ENCODE results near the gene KIAA0232. TPM values are rescaled to one million over a fixed set of nuclear protein-coding genes. Genes with fewer than 3 reads are reported as not detected.
A peak's percentile ranks its signal among the peaks of the same experiment; 100 is the strongest.

Gene KIAA0232
- total and polyA plus RNA-seq, 10 donors: 3.2 to 50.6 (median 34.5) TPM

- H3K27ac ChIP-seq: peak overlapping the region in 3 of 8 donors; percentile 98 to 100 (median 99)
- no peaks in the 10 kb centered on the region for H3K27me3 ChIP-seq (replicated peaks in 1 of 7)
- H3K9me3 ChIP-seq: no peaks in the 10 kb centered on the region
- H3K36me3 ChIP-seq: no peaks in the 10 kb centered on the region
- WGBS, 5 donors: 85 to 97% (median 91%) methylated on average over 8 of the region's 8 CpGs
- intact Hi-C loops (cut with DNase I; ENCODE audit: low total_unique reads): loop anchor here (5.0 to 10.0 kb wide), 2 partner anchors 64 to 94 kb away; partner anchors contain the start of gene BLOC1S4
- H3K4me1 ChIP-seq: peaks cover 17 to 70% (median 55%) of the 10 kb centered on the region in 6 donors
- DNase-seq: no peak
- H3K4me3 ChIP-seq: no peak overlapping the region
- TF ChIP-seq CTCF (IDR thresholded peaks at IDR 0.05 in 8 of 11, conservative IDR thresholded peaks at IDR 0.05 in 3 of 11) (no peak), POLR2A (IDR thresholded peaks at IDR 0.05) (no peak), POLR2AphosphoS5 (IDR thresholded peaks at IDR 0.05) (no peak)
These were observed 1.4 kb upstream of the KIAA0232 start for GRCh38 chr4:6781113-6781512.

GRCh38 chr4:6781561-6781960, 966 bp upstream of the KIAA0232 start:
- peaks cover 0 to 4% (median 0%) of the 10 kb centered on the region in 6 donors for H3K36me3 ChIP-seq
- intact Hi-C loops (cut with DNase I; ENCODE audit: low total_unique reads): loop anchor here (5.0 to 10.0 kb wide), 2 partner anchors 64 to 93 kb away; partner anchors contain the start of gene BLOC1S4
- DNase-seq: no peak
- no peaks in the 10 kb centered on the region for H3K9me3 ChIP-seq
- TF ChIP-seq CTCF (IDR thresholded peaks at IDR 0.05 in 8 of 11, conservative IDR thresholded peaks at IDR 0.05 in 3 of 11): no peak
- TF ChIP-seq POLR2AphosphoS5 (IDR thresholded peaks at IDR 0.05): no peak
- no peak for TF ChIP-seq POLR2A (IDR thresholded peaks at IDR 0.05)
- H3K4me1 ChIP-seq: peaks cover 17 to 71% (median 56%) of the 10 kb centered on the region in 6 donors
- peak overlapping the region; percentile 56 to 95 (median 88) for H3K4me3 ChIP-seq
- H3K27me3 ChIP-seq (replicated peaks in 1 of 7): no peaks in the 10 kb centered on the region
- 86 to 88% (median 87%) methylated on average over 6 of the region's 6 CpGs for WGBS, 5 donors
- H3K27ac ChIP-seq: peak overlapping the region in 7 of 8 donors; percentile 98 to 100 (median 99)

DNA sequence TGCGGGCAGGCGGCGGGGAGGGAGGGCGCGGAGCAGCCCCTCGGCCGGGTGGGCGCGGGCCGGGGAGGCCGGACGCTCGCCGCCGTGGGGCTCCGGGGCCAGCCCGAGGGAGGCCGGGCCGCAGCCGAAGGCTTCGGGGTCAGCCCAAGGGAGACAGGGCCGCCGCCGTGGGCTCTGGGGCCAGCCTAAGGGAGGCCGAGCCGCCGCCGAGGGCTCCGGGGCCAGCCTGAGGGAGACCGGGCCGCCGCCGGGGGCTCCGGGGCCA, 251 bp downstream of the KIAA0232 start:
- no peaks in the 10 kb centered on the region for H3K9me3 ChIP-seq
- peak overlapping the region; percentile 66 to 95 (median 91) for H3K4me3 ChIP-seq
- intact Hi-C loops (cut with DNase I; ENCODE audit: low total_unique reads): loop anchor here (5.0 to 10.0 kb wide), 2 partner anchors 65 to 92 kb away; partner anchors contain the start of gene BLOC1S4
- H3K4me1 ChIP-seq: peaks cover 17 to 69% (median 51%) of the 10 kb centered on the region in 6 donors
- H3K27me3 ChIP-seq (replicated peaks in 1 of 7): no peaks in the 10 kb centered on the region
- no peak for TF ChIP-seq POLR2AphosphoS5 (IDR thresholded peaks at IDR 0.05)
- TF ChIP-seq POLR2A (IDR thresholded peaks at IDR 0.05): no peak
- peak in 1 of 11 experiments; percentile 15 for TF ChIP-seq CTCF (IDR thresholded peaks at IDR 0.05 in 8 of 11, conservative IDR thresholded peaks at IDR 0.05 in 3 of 11)
- peak overlapping the region; percentile 94 to 100 (median 99) for H3K27ac ChIP-seq
- WGBS, 5 donors: 0 to 1% (median 0%) methylated on average over 23 to 34 of the region's 34 CpGs; no CpG with 5 or more reads in 2 of the 5 donors
- no peak for DNase-seq
- peaks cover 0 to 15% (median 0%) of the 10 kb centered on the region in 6 donors for H3K36me3 ChIP-seq

DNA sequence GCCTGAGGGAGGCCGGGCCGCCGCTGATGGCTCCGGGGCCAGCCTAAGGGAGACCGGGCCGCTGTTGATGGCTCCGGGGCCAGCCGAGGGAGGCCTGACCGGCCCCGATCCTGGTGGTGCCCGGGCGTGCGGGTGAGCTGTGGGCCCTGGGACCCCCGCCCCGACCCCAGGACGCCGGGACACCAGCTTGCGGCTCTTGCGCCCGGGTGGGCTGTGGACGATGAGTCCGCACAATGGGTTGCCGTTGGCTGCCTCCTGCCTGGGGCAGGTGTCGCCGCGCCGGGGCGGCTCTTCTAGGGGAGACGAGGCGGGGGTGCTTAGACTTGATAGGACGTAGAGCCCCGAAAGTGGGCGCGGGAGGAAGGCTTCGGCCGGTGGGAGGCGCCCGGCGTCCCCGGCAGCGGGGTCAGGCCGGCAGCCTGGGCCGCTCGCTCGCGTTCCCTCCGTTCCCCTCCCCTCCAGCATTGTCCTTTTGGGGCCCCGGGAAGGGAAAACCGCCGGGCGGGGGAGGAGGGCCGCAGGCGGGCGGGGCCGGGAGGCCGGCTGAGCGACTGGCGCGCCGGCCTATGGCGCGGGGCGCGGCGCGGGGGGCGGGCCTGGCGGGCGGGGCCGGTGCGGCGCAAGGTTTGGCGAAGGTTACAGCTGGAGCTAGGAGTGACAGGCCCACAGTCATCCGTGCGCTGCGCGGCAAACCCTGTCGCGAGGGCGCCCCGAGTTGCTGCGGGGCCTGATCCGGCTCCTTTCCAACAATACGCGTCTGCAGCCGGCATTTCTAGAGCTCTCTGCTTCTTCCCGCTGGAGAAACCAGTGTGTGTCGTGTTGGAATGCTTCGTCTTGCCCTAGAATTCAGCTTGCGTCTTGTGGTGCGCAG, 819 bp downstream of the KIAA0232 start:
- peak overlapping the region; percentile 66 to 95 (median 91) for H3K4me3 ChIP-seq
- no peaks in the 10 kb centered on the region for H3K27me3 ChIP-seq (replicated peaks in 1 of 7)
- H3K36me3 ChIP-seq: peaks cover 0 to 21% (median 0%) of the 10 kb centered on the region in 6 donors
- no peaks in the 10 kb centered on the region for H3K9me3 ChIP-seq
- DNase-seq: peak; percentile 97
- TF ChIP-seq POLR2A (IDR thresholded peaks at IDR 0.05) (peak in 1 of 3 donors; percentile 72), CTCF (IDR thresholded peaks at IDR 0.05 in 8 of 11, conservative IDR thresholded peaks at IDR 0.05 in 3 of 11) (peak in 4 of 11 experiments; percentile 10 to 35 (median 23)), POLR2AphosphoS5 (IDR thresholded peaks at IDR 0.05) (peak; percentile 78 to 89 (median 89))
- intact Hi-C loops (cut with DNase I; ENCODE audit: low total_unique reads): loop anchor here (5.0 to 10.0 kb wide), 2 partner anchors 66 to 91 kb away; partner anchors contain the start of gene BLOC1S4
- 1 to 3% (median 1%) methylated on average over 28 to 91 of the region's 91 CpGs for WGBS, 5 donors
- H3K27ac ChIP-seq: peak overlapping the region; percentile 94 to 100 (median 99)
- peaks cover 17 to 69% (median 51%) of the 10 kb centered on the region in 6 donors for H3K4me1 ChIP-seq
